HG03469 (cell line): ENCODE results near the gene ZC2HC1B.
"Not testable (repeated sequence)": the region's sequence is repeated elsewhere in the genome, so short reads cannot be mapped to it uniquely, and the experiment has no call there.

Source experiments
- ATAC-seq: cut with Tn5 transposase; IDR thresholded peaks from one replicate; pipeline ENCODE4 v1.9.1; 2021; ENCODE audit warnings: mild to moderate bottlenecking, moderate library complexity, moderate number of reproducible peaks; ENCODE audit not compliant: unreplicated experiment

Gene ZC2HC1B, protein sequence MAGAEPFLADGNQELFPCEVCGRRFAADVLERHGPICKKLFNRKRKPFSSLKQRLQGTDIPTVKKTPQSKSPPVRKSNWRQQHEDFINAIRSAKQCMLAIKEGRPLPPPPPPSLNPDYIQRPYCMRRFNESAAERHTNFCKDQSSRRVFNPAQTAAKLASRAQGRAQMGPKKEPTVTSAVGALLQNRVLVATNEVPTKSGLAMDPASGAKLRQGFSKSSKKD

DNA sequence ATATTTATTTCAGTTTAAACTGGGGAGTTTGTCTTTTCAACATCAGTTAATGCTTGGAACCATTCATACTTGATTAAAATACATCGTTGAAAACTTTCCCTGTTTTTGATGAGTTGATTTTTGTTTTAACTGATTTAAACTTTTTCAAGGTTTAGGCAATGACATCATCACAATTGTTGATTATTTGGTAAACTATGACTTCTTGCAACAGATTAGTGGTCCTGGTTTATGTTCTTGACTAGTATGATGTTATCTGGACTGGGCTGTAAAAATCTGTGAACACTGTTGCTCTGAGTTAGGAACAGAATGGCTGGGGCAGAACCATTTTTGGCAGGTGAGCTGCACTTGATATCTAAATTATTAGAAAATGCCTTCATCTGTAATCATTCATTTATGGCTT lies at the start of gene ZC2HC1B:
ZC2HC1B (plus strand) TSS at position 241 of the 400 bp plus-strand sequence; CDS start at position 307, 66 bp downstream.
- no peak for ATAC-seq

DNA sequence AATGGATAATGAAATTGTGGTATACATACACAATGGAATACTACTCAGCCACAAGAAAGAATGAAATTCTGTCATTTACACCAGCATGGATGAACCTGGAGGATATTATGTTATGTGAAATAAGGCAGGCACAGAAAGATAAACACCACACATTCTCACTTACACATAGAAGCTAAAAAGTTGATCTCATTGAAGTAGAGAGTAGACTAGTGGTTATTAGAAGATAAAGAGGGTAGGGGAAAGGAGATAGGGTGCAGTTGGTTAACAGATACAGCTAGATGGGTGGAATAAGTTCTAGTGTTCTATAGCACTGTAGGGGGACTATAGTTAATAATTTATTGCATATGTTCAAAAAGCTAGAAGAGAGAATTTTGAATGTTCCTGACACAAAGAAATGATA lies 46.7 kb upstream of the ZC2HC1B start:
- no peak for ATAC-seq

DNA sequence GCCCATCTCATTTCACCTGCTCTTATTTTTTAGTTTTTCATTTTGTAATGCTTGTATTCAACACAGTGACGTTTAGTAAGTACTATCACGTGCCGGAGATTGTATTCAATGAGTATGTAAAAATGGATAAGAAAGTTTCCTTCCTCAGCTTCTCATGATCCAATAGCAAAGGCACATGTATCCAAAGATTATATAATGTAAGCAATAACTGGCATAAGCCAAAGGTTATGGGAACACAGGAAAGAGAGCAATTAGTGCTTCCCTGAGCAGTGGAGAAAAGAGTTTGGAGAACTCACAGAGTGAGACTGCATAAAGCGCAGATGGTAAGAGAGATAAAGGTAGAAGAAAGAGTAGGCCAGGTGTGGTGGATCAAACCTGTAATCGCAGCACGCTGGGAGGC lies 42.9 kb upstream of the ZC2HC1B start:
- ATAC-seq = no peak

DNA sequence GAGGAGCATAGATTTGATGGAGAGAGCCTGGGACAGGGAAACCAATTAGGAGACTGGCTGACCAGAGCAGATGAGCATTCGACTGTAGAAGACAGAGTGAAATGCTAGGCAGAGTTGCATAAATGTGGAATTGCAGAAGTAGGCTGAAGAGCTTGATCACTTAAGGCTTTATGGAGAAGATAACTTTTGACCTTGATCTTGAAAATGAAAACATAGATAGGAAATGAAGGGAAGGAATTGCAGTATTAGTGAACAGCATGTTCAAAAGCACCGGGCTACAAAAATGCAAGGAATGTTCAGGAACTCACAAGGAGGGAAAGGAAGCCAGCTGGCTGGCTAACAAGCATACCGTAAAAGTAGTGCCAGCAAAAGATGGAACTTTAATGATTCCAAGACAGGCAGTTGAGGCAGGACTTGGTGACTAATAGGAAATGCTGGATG lies 41.7 kb upstream of the ZC2HC1B start:
- ATAC-seq = no peak

DNA sequence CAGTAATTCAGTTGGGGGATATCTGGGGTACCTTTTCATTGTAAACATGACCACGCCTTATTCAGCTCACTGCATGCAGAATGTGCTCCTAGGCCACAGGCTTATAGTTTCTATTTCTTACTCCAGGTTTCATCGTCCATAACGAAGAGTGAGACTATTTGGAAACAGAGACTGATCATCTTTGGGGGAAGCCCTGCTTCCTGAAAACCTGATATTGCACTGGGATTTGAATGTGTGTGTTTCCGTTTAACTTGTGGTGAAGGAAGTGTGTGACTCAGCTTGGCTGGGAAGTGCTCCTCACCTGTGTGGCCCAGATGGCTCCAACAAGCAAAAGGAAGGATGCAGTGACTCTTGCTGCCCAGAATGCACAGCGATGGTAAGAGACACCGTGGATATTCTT lies 40.7 kb upstream of the ZC2HC1B start:
- no peak for ATAC-seq

DNA sequence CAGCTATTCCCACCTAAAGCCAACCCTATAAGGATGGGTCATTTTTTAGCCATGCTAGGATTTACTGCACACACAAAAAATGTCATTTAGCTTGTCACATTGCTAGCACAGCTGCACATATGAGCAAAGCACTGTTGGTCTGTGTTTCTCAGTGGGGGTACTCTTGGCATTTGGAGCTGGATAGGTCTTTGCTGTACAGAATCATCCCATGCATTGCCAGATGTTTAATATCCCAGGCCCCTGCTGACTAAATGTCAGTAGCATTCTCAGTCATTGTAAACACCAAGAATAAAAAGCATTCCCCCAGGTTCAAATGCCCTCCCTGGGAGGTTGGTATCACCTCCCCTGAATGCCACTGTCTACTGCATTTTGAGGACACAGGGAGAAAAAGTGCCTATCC lies 35.7 kb upstream of the ZC2HC1B start:
- ATAC-seq = no peak

DNA sequence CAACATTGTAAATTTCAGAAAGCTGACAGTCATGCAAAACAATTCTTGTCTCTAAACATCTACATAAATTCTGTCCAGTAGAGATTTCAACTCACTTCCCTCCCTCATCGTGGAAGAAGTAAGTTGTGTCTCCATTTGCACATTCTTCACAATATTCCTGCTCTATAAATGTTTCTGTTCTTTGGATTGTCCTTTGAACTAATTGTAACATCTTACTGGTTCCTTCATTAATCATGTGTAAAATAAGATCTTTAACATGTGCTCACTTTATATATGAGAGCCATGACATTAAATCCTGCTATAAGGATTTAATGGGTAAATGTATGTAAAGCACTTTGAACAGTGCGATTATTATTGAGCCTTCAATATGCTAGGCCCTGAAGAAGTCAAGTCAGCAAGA lies 28.1 kb upstream of the ZC2HC1B start:
- no peak for ATAC-seq

DNA sequence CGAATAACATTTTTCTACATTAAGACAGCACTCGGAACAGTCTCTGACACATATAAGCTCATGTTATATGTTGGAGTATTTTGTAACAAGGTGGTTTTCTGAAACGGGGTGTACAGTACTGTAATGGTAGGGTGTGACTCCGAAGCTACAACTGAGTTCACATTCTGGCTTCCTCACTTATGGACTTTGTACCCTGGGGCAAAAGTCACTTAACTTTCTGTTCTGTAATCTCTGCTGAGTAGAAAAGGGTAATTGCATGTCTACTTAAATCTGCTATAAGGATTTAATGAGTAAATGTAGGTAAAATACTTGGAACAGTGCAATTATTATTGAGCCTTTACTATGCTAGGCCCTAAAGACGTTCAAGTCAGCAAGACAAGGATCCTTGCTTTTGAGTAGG lies 25.9 kb upstream of the ZC2HC1B start:
- ATAC-seq = no peak

DNA sequence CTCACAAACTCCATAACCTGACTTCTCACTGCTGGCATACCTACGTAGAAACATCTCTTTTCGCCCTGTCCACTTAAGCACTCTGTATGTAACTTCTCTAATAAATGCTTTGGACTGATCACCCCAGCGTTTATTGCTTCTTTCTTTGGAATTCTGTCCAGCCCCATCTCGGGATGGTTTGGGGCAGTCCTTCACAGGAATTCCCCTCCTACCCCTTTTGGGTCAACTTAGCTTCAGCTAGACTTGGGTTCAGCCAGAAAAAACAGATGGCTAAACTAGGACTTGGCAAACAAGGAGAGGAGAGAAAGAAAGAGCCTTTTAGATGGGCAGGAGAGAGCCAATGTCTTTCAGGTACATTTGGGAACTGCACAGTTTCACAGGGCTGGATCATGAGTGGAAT lies 25.1 kb upstream of the ZC2HC1B start:
- ATAC-seq = no peak

DNA sequence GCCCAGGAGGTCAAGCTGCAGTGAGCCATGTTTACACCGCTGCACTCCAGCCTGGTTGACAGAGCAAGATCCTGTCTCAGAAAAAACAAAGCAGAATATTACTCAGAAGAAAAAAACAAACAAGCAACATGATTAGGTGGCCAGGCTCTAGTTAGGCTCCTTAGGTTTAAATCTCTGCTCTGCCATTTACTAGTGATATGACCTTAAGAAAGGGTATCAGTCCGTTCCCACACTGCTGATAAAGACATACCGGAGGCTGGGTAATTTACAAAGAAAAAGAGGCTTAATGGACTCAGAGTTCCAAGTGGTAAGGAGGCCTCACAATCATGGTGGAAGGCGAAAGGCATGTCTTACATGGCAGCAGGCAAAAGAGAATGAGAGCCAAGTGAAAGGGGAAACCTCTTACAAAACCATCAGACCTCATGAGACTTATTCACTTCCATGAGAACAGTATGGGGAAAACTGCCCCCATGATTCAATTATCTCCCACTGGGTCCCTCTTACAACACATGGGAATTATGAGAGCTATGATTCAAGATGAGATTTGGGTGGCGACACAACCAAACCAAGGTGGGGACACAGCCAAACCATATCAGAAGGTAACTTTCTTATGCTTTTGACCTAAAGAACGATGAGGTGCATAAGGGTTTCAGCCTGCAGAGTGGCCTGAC lies 23.5 kb upstream of the ZC2HC1B start:
- no peak for ATAC-seq

DNA sequence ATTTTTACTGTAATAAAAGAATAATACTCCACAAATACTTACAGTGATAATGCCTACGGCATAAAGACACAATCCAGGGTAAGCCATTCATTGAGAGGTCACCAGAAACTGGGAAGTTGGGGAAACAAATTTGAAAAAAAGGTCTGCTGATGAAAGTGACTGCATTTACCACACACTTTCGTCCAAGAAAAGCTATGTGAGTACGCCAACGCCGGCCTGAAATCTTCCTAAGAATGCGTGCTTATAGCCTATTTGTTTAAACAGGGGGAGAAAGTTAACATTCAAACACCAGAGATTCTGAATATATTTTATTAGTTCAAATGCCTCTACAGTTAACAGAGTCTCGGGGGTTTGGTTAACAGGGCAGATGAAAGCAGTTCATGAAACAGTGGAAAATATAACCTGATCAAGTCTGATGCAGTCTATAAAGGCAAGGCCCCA lies 21.8 kb upstream of the ZC2HC1B start:
- ATAC-seq = no peak

DNA sequence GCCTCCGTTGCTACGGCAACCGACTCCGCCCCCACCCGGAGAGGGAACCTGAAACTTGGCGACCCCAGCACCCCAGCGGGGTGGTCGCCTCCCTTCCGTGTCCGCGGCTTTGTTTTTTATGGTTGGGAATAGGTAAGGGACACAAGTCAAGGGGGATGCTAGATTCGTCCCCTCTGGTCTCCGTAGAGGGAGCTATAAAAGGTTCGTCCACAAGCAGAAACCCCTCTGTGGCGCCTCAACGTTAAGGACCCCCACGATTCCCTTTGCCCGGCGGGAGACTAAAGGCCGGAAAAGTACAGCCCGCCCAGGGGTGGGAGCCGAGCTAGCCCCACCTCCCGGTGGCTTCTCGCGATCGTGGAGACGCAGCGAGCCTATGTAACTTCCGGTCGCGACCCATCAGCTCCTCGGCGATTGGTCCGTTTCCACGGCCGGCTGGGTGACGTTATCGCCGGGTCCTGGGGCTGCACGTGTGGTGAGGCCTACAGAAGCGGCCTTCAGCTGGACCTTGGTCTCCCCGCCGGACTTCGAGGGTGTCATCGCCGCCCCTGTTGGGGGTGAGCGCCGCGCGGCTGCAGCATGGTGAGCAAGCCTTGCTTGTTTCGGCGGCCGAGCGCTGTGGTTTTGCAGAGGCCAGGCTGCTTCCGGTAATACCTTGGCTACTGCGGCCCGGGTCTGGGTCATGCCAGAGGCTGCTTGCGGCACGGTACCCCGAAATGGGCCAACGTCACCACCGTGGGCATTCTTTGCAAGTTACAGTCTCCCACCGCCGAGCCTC lies 21.2 kb upstream of the ZC2HC1B start, which contains the start of gene LTV1:
LTV1 (plus strand) TSS at position 437 of the 775 bp plus-strand sequence; CDS start at position 577, 140 bp downstream.
- peak; percentile 100 for ATAC-seq

DNA sequence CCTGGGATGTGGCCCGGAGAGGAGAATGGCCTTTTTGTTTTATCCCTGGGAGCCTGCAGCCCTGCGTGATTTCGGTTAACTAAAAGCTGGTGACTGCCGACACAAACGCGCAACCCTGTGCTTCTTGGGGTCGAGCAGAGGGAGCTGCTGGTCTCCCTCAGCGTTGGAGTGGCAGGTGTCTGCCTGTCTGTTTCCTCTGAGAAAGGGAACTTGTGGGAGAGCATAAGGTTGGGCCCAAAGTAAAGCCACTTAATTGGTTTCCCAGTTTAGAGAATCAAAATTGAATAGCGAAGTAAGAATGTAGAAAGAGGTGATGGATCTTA lies 20.6 kb upstream of the ZC2HC1B start:
- no peak for ATAC-seq

DNA sequence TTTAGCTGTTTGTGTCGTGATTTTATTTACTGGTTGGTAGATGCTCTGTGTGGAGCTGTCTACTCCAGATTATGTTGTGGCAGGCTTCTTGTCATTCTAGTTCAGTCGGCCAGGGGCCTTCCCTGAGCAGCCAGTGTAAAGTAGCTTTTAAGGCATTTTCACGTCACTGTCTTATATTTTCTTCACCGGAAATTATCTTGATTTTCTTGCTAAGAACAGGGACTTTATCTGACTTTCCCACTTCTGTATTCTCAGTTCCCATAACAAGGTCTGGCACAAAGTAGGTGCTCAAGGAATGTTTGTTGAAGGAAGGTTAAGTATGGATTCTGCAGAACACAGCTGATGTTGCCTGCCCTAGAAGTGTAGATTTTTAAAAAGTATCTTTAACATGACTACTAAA lies 20.3 kb upstream of the ZC2HC1B start:
- ATAC-seq = no peak

DNA sequence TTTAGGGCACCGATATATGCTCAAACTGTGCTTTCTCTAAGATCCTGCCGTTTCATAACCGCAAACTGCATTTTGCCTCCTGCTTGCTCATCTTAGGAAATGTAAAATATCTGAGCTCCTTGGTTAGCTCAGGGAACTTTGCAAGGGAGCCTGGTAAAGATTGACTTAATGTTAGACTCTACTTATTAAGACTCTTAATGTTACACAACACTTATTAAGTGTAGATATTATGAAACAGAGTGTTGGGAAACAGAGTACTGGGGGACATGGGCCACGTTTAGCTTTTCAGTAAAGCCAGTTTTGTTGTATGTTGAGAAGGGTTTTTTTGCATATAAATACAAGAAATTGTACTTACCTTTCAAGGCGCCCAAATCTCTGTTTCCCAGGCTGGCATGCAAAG lies 19.2 kb upstream of the ZC2HC1B start:
- no peak for ATAC-seq

DNA sequence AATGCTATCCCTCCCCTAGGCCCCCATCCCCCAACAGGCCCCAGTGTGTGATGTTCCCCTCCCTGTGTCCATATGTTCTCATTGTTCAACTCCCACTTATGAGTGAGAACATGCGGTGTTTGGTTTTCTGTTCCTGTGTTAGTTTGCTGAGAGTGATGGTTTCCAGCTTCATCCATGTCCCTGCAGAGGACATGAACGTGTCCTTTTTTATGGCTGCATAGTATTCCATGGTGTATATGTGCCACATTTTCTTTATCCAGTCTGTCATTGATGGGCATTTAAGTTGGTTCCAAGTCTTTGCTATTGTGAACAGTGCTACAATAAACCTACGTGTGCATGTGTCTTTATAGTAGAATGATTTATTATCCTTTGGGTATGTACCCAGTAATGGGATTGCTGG lies 12.6 kb upstream of the ZC2HC1B start:
- not testable (repeated sequence) for ATAC-seq

DNA sequence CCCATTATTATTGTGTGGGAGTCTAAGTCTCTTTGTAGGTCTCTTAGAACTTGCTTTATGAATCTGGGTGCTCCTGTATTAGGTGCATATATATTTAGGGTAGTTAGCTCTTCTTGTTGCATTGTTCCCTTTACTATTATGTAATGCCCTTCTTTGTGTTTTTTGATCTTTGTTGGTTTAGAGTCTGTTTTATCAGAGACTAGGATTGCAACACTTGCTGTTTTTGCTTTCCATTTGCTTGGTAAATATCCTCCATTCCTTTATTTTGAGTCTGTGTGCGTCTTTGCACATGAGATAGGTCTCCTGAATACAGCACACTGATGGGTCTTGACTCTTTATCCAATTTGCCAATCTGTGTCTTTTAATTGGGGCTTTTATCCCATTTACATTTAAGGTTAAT lies 9.2 kb upstream of the ZC2HC1B start:
- not testable (repeated sequence) for ATAC-seq

DNA sequence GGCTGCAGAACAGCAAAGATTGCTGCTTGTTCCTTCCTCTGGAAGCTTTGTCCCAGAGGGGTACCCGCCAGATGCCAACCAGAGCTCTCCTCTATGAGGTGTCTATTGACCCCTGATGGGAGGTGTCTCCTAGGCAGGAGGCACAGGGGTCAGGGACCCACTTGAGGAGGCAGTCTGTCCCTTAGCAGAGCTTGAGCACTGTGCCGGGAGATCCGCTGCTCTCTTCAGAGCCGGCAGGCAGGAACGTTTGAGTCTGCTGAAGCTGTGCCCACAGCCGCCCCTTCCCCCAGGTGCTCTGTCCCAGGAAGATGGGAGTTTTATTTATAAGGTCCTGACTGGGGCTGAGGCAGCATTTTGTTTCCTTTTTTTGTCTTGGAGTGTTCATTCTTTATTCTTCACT lies 7.5 kb upstream of the ZC2HC1B start:
- not testable (repeated sequence) for ATAC-seq

DNA sequence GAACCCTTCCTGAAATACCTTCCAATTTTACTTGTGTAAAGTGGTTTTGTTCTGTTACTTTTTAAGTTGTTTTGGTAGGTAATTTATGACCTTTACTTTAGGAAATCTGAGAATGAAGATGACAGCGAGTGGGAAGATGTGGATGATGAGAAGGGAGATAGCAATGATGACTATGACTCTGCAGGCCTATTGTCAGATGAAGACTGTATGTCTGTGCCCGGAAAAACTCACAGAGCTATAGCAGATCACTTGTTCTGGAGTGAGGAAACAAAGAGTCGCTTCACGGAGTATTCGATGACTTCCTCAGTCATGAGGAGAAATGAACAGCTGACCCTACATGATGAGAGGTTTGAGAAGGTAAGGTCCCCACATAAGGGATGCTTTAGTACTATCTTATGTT lies 6.6 kb upstream of the ZC2HC1B start:
- no peak for ATAC-seq

DNA sequence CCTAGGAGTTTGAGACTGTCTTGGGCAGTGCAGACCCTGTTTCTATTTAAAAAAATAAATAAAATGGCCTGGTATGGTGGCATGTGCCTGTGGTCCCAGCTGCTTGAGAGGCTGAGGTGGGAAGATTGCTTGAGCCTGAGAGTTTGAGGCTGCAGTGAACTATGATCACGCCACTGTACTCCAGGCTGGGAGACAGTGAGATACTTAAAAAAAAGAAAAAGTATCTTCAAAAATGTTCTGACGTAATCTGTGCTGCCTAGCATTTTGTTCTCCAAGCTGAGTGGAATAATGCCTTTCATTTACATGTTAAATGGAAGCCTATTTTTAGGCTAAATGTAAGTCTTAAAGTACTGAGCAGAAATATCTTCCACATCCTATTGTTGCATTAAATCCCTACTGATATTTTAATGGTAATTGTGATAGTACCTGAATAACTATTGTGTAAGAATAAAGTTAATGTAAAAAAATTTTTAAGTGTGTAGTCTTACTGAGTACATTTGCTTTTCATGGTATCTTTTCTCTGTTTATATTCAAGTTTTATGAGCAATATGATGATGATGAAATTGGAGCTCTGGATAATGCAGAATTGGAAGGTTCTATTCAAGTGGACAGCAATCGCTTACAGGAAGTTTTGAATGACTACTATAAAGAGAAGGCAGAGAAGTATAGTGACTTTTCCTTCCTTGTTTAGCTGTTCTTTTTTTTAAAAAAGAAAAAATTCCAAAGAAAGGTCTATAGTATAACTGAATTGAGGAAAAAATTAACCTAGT lies 4.2 kb upstream of the ZC2HC1B start:
- ATAC-seq = no peak

DNA sequence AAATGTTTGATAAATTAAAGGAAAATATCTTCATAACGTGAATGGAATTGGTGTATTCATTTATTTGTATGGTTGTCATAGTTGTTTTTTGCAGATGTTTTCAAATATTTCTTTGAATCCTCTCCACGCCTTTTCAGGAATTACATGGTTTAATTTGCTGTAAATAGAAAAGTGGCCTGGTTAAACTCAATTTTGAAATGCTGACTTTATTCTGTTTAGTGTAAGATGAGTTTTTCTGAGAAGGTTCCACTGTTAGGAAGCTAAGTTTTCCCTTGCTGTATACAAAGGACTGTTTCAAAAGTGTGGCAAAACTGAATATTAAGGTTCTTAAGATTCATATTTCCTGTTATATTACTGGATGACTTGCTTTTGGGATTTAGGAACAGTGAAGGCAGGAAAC lies 503 bp upstream of the ZC2HC1B start:
- ATAC-seq = no peak
